CD4-positive, alpha-beta T cell treated with Interleukin-10 for 1 hour (primary cell): Measurements from ENCODE around the gene SNED1.

Experiments used
- DNase-seq: peaks from one replicate; pipeline ENCODE4 v3.0.0-alpha.2; 2020

Gene SNED1

DNA sequence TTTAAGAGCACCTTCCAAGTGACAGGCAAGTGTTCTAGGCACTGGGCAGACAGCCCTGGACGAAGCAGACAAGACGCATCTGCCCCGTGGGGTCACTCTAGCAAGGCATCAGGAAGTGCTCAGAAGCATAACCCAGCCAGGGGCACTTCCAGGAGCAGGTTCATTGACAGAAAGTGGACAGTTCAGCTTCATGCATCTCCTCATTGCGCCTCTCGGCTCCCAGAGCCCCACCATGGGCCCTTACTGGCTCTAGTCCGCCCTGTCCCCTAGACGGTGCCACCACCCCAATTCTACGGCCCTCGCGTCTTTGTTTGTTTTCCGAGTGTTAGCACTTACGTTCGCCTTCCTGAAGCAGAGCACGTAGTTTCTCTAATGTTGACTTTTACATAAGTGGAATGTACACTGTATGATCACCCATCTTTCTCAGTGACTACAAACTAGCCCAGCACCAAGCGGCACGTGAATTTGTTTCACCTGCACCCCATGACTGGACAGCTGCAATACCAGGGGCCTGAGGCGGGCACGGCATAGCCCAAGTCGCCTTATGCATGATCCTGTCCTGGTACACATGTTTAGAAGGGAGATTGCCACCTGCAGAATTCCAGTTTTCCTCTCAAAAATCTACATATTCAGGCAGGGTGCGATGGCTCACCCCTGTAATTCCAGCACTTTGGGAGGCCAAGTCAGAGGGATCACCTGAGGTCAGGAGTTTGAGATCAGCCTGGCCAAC is 33.2 kb downstream of the SNED1 start:
- DNase-seq, result no peak

DNA sequence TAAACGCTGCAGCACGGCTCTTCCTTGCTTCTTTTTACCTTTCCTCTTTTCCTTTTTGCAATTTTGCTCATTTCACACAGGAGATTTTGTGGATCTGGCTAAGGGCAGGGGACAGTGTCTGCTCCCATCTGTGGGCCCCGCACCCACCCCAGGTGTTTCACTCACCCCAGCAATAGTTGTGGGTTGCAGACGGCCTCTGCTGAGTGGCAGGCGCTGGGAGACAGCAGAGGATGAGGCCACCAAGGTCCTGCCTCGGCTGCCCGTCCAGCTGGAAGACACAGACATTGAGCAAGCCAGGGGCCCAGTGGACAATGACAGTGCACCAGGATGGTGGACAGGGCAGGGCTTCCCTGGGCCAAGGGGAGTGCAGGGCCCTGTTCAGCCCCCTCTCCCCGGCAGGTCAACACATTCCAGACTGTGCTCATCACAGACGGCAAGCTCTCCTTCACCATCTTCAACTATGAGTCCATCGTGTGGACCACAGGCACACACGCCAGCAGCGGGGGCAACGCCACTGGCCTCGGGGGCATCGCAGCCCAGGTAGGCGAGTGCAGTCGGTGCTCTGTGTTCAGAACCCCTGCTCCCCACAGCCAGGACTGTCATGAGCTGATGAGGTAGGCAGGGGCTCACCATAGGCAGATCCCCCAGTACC is 35.0 kb downstream of the SNED1 start:
- DNase-seq, result no peak

DNA sequence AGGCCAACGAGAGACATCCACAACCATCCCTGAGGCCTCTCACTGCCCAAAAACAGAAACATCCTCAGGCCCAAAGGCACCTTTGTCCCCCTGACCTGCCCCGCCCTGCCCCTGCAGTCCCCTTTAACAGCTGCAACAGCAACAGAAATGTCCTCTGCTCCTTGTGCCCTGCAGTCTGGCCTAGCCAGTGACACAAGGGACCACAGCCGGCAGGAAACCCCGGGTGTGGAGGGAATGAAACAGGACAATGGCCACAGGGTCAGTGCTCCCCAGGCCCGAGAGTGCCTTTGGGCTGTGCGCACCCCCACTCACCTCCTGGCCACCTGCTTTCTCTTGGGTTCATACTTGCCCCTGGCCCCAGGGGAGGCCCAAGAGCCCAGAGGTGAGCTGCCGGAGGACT is 35.6 kb downstream of the SNED1 start:
- DNase-seq, result no peak

DNA sequence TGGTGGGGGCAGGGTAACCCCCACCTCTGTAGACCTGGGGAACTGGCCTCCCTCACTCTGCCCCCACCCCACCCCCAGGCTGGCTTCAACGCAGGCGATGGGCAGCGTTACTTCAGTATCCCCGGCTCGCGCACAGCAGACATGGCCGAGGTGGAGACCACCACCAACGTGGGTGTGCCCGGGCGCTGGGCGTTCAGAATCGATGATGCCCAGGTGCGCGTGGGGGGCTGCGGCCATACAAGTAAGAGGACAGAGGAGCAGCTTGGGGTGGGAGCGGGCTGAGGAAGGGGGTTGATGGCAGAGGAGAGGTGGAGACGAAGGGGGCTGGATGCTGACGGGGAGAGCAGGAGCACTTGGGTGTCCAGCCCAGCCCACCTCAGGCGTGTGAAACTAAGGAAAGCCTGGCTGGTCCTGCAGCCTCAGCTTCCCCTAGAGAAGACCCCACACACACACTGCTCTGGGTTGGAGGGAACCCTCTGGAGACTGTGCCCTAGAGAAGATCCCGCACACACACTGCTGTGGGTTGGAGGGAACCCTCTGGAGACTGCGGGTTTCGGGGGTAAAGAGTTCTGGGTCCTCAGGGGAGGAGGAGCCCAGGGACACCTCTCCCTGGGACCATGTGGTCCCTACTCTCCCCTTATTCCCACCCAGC is 36.2 kb downstream of the SNED1 start:
- DNase-seq, result no peak

DNA sequence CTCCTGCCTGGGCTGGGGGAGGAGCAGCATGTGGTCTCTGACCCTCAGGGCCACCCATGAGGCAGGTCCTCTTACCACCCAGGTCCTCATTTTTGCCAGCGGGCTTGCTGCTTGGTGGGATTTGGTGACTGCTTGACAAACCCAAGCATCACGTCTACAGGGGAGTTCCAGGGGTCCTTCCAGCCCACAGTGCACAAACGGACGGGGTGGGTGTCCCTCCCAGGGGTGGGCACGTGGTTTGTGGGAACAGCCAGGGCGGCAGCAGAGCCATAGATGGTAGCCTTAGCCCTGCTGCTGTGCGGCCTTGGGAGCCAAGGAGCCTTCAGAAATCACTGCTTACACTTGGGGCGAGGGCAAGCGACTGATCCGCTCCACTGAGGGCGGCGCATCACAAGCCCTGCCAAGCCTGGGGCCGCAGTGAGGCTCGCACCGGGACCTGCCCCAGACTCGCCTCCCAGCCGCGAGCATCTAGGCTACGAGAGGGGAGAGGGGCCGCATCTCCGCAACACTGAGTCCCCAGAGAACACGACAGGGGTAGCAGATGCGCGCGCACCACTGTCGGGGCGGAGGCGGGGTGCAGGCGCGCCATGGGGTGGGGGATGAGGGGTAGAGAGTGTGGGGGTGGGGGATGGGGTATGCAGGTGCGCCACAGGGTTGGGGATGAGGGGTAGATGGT is 36.9 kb downstream of the SNED1 start:
- DNase-seq, result peak; percentile 39

DNA sequence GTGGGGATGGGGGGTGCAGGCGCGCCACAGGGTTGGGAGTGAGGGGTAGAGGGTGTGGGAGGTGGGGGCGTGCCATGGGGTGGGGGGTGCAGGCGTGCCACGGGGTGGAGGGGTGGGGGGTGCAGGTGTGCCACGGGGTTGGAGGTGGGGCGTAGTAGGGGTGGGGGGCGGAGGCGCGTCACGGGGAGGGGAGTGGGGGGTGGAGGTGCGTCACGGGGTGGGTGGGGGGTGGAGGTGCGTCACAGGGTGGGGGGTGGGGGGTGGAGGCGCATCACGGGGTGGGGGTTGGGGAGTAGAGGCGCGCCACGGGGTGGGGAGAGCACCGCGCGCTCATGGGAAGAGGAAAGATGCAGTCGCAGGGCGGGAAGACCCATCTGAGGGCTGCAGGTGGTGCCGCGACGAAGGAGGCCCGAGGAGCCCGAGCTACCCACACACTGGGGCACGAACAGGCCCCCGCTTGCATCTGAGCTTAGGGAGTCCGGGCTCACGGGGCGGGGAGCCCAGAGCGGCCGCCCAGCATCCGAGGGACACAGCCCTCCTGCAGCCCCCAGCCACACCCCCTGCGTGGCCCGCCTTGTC is 37.5 kb downstream of the SNED1 start:
- DNase-seq, result peak; percentile 41

DNA sequence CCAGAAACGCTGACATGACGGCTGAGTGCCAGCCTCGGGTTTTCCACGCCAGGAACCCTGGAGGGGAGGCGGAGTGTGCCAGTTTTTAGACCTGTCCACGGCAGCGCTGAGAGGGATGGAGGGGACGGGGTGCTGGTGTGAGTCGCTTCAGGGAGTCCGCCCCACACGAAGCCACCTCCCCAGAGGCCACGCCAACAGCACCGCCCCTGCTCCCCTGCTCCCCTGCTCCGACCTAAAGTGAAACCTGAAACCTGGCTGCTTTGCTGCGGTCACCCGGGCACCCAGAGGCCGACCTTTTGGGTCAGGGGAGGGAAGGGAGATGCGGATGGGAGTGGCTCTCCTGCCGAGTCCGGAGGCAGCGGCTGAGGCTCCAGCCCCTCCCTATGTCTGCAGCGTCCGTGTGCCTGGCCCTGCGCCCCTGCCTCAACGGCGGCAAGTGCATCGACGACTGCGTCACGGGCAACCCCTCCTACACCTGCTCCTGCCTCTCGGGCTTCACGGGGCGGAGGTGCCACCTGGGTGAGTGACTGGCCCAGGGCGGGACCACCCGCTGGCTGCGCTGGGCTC is 38.1 kb downstream of the SNED1 start:
- DNase-seq, result peak; percentile 65

DNA sequence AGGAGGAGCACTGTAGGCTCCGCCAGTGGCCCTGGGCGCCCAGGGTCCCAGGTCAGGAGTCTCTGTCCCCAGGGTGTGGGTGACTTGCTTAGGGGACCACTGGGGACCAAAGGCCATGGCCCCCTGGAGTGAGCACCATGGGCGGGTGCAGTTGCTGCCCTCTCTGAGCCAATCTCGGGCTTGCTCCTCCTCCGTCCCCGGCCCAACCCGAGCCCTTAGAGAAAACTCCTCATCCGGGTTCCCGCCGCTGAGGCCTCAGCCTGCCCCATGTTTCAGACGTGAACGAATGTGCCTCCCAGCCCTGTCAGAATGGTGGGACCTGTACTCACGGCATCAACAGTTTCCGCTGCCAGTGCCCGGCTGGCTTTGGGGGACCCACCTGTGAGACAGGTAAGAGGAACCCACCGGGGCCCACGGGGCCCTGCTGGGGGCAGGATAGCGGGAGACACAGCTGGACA is 38.6 kb downstream of the SNED1 start:
- peak; percentile 24 for DNase-seq

DNA sequence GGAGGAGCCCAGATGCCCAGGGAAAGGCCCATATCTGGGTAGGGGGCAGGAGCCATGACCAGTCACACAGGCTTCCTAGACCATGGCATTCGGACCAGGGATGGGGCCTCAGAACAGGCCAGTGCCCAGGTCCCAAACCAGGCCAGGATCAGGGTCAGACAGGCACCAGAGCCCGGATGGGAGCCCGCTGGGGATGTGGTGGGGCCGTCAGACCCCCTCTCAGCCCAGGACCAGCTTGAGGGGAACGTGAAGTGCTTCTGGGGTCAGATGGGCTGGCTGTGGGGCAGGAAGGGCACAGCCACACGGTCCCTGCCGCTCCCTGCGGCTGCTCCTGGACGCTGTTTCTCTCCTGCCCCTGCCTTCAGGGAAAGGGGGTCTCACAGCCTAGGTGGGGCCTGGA is 39.1 kb downstream of the SNED1 start:
- no peak for DNase-seq

DNA sequence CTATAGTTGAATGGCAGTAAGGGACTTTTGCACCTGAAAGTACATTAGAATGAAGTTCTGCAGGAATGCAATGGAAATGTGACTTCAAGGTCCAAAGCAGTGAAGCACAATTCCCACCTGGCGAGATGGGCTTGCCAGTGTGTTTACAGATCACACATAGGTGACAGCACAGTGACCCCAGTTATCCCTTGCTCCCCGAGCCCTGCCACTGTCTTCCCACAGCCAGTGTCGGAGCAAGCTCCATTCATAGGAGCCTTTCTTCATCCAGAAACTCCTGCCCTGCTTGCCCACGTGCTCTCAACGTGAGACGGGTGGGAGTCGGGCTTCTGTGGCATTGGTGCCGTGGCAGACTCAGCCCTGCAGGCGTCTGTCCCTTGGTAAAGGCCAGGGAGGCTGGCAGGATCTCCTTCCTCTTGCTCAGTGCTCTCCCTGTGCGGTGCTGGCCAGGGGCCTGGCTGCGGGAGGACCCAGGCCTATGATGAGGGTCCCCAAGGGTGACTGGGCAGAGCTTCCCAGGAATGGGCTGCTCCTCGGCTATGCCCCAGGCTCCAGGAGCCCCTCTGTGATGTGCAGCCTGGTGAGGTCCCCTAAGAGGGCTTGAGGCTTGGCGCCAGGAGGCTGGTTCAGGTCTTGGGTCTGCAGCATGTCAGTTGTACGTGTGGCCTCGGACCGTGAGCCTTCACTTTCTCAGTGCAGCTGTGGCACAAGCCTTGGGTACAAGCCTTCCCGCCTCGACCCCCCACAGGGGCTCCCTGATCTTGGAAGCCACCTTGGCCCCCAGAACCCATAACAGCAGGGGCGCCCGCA is 40.2 kb downstream of the SNED1 start:
- DNase-seq, result no peak

DNA sequence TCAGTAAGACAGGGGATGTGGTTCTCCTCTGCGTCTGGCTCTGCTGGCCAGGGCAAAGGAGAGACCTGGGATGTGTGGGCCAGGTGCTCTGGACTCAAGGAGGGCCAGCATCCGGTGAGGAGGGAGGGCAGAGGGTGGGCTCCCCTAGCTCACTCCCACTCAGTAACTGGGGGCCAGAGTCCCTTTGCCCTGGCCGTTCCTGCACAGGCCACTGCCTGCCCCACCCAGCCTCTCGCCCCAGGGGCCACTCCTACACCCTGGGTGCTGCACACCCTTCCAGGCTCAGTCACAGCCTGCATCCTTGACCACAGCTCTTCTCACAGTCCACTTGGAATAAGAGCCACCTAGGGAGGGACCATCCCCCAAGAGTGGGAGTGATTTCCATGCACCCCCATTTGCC is 41.0 kb downstream of the SNED1 start:
- DNase-seq, result no peak

DNA sequence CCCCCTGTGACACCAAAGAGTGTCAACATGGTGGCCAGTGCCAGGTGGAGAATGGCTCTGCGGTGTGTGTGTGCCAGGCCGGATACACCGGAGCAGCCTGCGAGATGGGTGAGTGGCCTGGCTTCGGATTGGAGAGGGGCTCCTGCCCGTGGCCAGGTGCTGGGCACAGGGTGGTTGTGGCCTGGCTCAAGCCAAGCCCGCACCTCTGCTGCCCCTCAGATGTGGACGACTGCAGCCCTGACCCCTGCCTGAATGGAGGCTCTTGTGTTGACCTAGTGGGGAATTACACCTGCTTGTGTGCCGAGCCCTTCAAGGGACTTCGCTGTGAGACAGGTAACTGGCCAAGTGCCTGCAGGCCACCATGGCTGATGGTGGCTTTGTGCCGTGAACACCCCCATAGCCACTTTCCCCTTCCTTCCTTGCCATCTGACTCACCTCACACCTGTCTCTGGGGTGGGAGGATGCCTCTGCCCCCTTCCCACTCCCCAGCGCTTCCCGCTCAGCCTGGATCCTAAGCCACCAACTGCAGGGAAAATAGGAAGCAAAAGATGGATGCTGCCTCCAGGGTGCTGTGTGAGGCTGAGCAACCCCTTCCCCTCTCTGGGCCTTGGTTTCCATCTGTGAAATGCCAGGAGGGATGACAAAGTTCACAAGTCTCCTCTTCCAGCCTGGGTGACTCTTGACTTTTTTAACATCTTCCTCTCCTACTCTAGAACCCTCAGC is 41.8 kb downstream of the SNED1 start:
- no peak for DNase-seq

DNA sequence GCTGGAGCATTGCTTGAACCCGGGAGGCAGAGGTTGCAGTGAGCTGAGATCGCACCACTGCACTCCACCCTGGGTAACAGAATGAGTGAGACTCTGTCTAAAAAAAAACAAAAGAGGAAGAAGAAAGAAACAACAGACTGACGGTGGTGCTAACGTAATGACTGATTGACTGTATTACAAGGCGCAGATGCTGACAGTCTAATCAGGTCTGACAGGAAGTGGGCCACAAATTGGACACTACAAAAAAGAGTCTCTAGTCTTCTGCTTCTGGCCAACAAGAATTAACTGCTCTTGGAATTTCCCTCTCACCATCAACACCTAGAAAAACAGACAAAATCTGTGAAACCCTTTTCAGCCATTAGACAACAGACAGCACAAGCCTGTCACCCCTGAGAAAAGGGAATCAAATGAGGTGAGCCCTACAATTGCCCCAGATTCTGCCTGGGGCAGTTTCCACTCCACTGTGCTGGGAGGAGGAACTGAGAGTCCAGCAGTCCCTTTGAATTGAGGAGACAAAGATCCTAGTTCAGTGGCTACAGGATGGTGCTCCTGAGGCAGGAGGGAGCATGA is 43.3 kb downstream of the SNED1 start:
- peak; percentile 18 for DNase-seq

DNA sequence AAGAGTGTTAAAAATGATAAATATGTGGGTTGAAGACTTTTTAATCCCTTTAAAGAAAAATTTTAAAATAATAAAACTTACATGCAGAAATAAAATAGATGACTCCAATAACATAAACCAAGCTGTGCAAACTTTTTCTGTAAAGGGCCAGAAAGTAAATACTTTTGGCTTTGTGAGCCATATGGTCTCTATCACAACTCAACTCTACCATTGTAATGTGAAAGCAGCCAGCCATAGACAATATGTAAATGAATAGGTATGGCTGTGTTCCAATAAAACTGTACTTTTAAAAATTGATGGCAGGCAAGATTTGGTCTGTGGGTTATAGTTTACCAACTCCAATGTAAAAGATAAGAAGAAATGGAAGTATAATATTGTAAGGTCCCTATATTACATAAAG is 45.2 kb downstream of the SNED1 start:
- DNase-seq, result no peak

DNA sequence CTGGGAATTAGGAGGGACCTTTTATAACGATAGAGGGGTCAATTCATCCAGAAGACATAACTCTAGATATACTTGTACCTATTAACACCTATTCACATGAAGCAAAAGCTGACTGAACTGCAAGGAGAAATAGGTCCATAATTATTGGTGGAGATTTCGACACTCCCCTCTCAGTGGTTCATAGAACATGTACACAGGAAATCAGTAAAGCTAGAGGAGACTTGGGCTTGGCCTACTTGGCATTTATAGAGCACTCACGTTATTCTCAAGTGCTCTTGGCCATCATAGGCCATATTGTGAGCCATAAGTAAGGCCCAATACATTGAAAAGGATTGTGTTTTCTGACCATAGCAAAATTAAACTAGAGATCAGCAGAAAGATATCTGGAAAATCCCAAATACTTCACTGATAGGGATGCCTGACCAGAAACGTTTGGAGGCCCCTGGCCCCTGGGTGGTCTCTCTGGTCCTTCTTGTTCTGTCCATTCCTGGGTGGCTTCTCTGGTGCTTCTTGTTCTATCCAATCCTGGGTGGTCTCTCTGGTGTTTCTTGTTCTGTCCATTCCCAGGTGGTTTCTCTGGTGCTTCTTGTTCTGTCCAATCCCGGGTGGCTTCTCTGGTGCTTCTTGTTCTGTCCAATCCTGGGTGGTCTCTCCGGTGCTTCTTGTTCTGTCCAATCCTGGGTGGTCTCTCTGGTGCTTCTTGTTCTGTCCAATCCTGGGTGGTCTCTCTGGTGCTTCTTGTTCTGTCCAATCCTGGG is 49.0 kb downstream of the SNED1 start:
- DNase-seq, result no peak

DNA sequence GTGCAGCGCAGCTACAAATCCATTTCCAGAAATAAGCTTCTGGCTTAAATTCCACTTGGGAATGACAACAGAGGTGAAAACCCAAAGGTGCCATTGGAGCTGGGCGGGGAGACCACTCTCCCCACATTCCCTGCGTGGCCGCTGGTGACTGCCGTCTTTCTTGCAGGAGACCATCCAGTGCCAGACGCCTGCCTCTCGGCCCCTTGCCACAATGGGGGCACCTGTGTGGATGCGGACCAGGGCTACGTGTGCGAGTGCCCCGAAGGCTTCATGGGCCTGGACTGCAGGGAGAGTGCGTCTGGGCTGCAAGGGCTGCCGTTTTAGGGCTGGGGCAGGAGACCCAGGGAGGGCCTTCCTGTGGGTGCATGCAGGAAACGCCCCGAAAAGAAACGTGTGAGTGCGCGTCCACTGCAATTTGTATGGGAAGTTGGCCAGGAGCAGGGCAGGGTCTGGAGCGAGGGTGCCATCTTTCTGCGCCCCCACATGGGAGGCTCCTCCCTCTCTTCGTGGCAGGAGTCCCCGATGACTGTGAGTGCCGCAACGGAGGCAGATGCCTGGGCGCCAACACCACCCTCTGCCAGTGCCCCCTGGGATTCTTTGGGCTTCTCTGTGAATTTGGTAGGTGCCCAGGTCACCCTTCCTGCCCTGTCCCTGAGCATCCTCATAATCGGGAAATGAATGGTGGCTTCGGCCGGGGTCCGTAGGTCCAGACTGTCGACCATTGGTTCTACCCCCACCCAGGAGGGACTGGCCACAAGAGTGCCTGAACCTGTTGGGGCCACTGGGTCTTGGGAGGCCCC is 49.9 kb downstream of the SNED1 start:
- DNase-seq, result no peak

DNA sequence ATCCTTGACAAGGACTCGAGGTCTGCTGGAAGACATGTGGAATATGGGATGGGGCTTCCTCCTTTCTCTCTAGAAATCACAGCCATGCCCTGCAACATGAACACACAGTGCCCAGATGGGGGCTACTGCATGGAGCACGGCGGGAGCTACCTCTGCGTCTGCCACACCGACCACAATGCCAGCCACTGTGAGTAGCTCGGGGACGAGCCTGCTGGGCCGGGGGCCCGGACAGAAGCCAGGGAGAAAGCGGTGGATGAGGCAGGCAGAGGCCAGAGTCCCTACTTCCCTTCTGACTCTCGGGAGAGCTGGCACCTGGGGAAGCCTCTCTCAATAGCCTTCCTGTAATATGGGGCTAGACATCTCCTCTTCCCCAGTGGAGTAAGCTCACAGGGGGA is 50.5 kb downstream of the SNED1 start:
- no peak for DNase-seq

DNA sequence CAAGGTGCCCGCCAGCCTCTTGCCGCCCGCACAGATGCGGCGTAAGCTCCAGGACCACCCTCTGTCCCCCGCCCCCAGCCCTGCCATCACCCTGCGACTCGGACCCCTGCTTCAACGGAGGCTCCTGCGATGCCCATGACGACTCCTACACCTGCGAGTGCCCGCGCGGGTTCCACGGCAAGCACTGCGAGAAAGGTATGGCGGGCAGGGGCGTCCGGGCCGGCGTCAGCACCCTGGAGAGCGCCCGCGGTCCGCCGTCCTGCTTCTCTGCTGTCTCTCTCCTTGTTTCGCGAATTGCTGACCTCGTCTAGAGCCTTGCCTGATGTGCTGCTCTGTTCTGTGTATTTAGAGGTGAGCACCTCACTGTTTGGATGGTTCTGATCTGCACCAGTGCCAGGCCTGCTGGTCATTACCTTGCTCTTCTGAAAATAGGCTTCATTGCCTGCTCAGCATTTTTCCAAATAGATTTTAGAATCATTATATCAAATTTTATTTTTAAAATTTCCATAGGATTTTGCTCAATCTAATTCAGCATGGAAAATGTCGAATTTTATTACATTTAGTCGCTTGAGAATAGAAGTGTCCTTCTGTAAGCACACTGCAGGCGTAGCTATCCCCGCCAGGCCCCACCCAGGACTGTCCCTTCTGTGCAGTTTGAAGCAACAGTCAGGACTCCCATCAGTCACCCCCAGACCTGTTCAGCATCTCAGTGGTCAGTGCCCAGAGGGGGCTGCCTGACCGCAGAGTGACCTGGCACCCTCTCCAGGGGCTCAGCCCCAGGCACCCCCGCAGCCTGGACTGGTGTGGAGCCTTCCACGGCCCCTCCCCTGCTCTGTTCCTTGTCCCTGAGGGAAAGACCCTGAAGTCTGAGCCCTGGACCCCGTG is 51.6 kb downstream of the SNED1 start:
- DNase-seq, result no peak
